Cardiac fibroblast (primary cell): ENCODE results near the gene RGS12.
"Not testable (repeated sequence)": the region's sequence is repeated elsewhere in the genome, so short reads cannot be mapped to it uniquely, and the experiment has no call there.

Source experiments
- DNase-seq, 2 donors: peaks; one replicate each; pipeline versions ENCODE4 v3.0.0 to v3.0.0-alpha.2; 2010; ENCODE audit warnings: low read depth in 2 of 2
- H3K4me3 ChIP-seq, 2 donors: replicated peaks in 1 of 2; 1 replicate in 1 of 2; 2 replicates in 1 of 2; pipeline ENCODE4 v1.5.1; 2011; ENCODE audit warnings: low read depth in 2 of 2, low read length in 2 of 2, mild to moderate bottlenecking in 2 of 2, moderate library complexity in 1 of 2
- CTCF ChIP-seq: IDR thresholded peaks from one replicate; pipeline ENCODE4 v1.5.1; 2011; ENCODE audit warnings: low read depth, mild to moderate bottlenecking, low read length, inconsistent platforms

RGS12 gene

DNA sequence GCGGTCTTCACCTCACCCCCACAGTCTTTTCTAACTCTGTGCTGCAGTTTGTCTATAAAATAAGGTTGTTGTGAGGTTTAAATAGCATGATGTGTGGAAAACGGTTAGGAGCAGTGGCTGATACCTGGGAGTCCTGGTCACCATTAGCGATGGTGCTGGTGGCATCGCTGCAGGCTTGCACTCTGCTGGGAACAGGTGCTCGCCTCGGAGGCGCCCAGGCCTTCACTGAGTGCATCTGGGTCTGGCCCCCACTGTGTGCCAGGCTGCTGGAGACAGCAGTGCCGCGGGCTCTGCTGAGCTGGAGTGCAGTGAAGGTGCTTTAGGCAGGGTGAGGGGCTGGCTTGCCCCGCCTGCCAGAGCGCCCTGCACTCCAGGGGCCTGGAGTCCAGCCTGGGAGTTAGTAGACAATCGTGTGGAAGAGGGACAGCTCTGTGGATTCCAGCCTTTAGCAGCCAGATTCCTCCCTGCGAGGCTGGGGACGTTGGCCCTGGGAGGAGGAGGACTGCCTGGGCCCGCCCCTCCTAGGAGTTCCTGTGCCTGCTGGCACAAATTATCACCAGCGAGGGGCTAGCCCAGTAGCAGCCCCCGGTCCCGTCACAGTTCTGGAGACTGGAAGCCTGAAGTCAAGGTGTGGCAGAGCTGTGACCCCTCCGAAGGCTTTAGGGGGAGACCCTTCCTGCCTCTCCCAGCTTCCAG lies 7.3 kb downstream of the RGS12 start:
- no peak for DNase-seq
- no peak overlapping the region for H3K4me3 ChIP-seq
- TF ChIP-seq CTCF, result no peak

GRCh38 chr4:3300882-3301281 lies 8.1 kb downstream of the RGS12 start:
- H3K4me3 ChIP-seq, DNase-seq: not testable (repeated sequence)

- no peak for TF ChIP-seq CTCF
- DNase-seq, result no peak
- no peak overlapping the region for H3K4me3 ChIP-seq
These were observed 8.8 kb downstream of the RGS12 start for GRCh38 chr4:3301450-3302172.

DNA sequence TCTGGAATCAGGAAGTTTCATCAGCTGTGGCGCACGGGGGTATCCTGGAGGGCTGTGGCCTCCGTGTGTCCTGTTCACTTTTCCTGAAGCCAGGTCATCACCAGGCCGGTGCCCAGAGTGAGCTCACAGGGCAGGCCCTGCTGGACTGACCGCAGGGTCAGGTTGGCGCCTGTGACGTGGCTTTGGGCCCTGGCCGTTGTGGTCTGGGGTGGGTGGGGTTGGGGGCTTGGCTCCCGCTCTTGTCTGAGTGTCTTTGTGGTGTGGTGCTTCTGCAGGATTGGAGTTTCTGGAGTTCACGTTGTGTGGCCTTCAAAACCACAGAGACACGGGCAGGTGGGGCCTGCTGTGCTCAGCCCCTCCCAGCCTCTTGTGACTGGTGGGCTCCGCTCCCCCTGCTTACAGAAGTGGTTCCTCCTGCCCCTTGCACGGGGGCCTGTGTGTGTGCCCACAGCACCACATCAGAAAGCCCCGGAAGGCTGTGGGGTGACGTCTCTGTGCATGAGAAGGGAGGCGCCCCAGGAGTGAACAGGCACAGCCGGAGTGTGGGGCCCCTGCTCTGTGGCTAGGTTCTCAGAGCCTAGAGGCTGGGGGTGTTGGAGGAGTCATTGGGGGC lies 9.5 kb downstream of the RGS12 start:
- no peak overlapping the region for H3K4me3 ChIP-seq
- DNase-seq, result no peak
- TF ChIP-seq CTCF, result no peak

DNA sequence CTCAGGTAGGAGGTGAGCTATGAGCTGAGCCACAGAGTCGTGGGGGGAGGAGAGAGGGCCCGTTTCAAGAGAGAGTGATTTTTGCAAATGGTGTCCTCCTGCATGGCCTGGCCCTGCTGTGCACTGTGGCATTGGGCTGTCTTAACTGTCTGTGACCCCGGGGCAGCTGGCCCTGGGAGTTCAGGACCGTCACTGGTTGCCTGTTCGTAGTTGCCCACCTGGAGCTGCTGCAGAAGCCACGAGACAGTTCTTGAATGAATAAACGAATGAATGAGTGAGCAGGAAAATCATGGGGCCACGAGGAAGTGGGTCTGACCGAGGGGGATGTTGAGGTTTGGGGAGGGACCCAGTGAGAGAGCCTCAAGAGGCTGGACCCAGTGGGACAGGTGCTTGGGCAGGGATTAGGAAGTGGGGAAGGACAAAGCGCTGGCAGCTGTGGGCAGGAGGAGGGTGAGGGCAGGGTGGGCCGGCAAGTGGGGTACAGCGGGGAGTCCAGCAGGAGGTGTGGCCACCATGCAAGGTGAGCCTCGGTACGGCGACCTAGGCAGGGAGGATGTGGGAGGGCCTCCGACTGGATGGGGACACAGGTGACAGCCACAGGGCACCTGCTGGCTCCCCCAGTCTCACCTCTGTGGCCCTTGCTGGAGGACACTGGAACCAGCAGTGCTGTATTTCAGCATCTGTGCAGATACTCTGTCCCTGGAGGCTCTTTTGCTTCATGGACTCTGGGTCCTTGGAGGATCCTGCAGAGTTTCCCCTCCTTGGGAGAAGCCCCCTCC lies 10.2 kb downstream of the RGS12 start:
- no peak for TF ChIP-seq CTCF
- H3K4me3 ChIP-seq, result no peak overlapping the region
- no peak for DNase-seq

DNA sequence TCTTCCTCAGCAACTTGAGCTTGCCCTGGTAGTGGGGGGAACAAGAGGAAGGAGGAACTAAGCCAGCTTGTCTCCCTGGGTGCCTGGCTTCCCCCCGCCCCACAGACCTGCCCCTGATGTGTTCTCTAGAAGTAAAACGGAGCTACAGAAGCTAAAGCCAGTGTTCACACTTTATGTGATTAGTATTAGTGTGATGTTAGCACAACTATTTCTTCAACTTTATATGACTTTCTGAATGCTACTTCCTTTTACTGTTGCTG lies 10.7 kb downstream of the RGS12 start:
- no peak for TF ChIP-seq CTCF
- no peak for DNase-seq
- no peak overlapping the region for H3K4me3 ChIP-seq
